ENCODE results near the gene AKIRIN2.

AKIRIN2 gene

GRCh38 chr6:87655824-87656223 is 46.2 kb downstream of the AKIRIN2 start:
- DNase-seq (ENCODE audit: low read depth in 2 of 2), result no peak

DNA sequence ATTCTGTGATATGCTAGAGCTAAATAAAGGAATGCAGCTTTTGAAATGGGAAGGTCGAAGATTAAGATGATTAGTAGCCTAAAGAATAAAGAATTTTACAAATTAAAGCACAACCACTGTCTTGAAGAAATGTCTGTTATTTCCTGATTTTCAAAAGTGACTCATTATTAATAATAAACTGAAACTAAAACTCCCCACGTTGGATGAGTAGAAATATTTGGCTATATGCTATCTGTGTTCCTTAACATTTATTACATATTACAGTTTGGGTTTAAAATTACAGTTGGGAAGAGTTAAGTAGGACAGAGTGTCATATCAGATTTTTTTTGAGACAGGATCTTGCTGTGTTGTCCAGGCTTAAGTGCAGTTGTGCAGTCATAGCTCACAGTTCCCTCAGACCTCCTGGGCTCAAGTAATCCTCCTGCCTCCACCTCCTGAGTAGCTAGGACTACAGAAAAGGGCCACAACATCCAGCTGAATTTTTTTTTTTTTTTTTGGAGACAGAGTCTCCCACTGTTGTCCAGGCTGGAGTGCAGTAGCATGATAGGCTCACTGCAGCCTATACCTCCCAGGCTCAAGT is 47.1 kb downstream of the AKIRIN2 start:
- DNase-seq (ENCODE audit: low read depth in 2 of 2), result no peak

GRCh38 chr6:87654122-87654521 is 47.9 kb downstream of the AKIRIN2 start:
- no peak for DNase-seq (ENCODE audit: low read depth in 2 of 2)

GRCh38 chr6:87653074-87653962 is 48.7 kb downstream of the AKIRIN2 start:
- no peak for DNase-seq (ENCODE audit: low read depth in 2 of 2)

GRCh38 chr6:87645080-87645479 is 57.0 kb downstream of the AKIRIN2 start:
- DNase-seq (ENCODE audit: low read depth in 2 of 2), result no peak

GRCh38 chr6:87641065-87641692 is 60.9 kb downstream of the AKIRIN2 start:
- DNase-seq (ENCODE audit: low read depth in 2 of 2), result no peak

GRCh38 chr6:87639373-87639772 is 62.7 kb downstream of the AKIRIN2 start:
- DNase-seq (ENCODE audit: low read depth in 2 of 2), result no peak

DNA sequence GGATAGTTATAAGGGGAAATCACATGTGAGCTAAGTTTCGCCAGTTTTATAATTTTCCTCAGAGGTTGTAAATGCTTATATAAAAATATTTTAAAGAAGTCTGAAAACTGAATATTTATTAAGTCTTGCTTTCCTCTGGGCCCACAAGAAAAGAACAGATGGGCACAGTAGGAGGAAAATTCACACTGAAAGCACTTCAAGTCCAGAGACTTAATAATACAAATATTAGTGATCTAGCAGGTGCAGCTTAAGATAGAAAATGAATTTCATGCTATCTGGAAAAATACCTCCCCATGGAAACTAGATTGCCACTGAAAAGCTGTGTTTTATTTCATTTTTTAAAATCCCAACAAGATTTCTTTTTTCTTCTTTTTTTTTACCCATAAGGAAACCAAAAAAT is 64.9 kb downstream of the AKIRIN2 start:
- DNase-seq (ENCODE audit: low read depth in 2 of 2), result no peak

GRCh38 chr6:87636315-87636714 is 65.7 kb downstream of the AKIRIN2 start:
- DNase-seq (ENCODE audit: low read depth in 2 of 2), result no peak

- no peak for DNase-seq (ENCODE audit: low read depth in 2 of 2)
Observed at GRCh38 chr6:87633851-87634250, 68.2 kb downstream of the AKIRIN2 start.

GRCh38 chr6:87630746-87631145 is 71.3 kb downstream of the AKIRIN2 start:
- DNase-seq (ENCODE audit: low read depth in 2 of 2), result no peak

GRCh38 chr6:87628881-87629280 is 73.2 kb downstream of the AKIRIN2 start:
- DNase-seq (ENCODE audit: low read depth in 2 of 2), result no peak

GRCh38 chr6:87628424-87628823 is 73.6 kb downstream of the AKIRIN2 start:
- no peak for DNase-seq (ENCODE audit: low read depth in 2 of 2)
